GM12892 (cell line): ENCODE measurements around the gene LTK.

ENCODE experiments used
- POLR2A ChIP-seq: IDR thresholded peaks from 2 replicates; pipeline ENCODE4 v1.6.1; 2011; ENCODE audit warnings: low read depth, low read length, control low read depth
- POLR2AphosphoS5 ChIP-seq: IDR thresholded peaks from 2 replicates; pipeline ENCODE4 v1.6.1; 2011; ENCODE audit warnings: low read depth, low read length, control low read depth

DNA sequence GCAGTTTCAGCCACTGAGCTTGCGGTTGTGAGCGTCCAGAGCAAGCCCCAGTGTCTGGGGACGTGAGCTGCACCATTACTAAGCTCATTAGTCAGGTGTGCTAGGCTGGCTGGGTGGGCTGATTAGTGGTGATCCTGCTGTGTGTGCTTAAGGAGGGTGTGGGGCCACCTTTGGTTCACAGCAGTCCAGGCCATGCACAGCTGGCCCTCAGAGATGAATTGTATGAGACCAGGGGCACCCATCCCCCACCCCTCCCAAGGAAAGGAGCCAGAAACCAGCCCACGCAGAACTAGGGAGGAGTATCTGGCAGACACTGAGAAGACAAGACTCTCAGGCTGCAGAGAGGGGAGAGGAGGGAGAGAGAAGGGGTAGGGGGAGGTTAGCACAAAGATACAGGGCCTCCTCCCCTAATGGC lies 49.2 kb upstream of the LTK start:
- no peak for TF ChIP-seq POLR2AphosphoS5
- no peak for TF ChIP-seq POLR2A
